T-cell (primary cell): ENCODE results near the gene LRRC28. TPM values are rescaled to one million over a fixed set of nuclear protein-coding genes. Genes with fewer than 3 reads are reported as not detected.

ENCODE experiments used
- ATAC-seq, 4 experiments: fragments of 200-7000 bp in 3 of 4; fragments of 150-1000 bp in 1 of 4; cut with Tn5 transposase; replicated peaks in 1 of 4; 1 replicate in 3 of 4; 2 replicates in 1 of 4; pipeline ENCODE4 v1.10.0; 2021; ENCODE audit warnings: moderate library complexity in 3 of 4, mild to moderate bottlenecking in 2 of 4, moderate number of reproducible peaks in 1 of 4
- CTCF ChIA-PET, 2 donors: fragments of 300-600 bp; sonication (Branson Sonifier 250); formaldehyde crosslinking; loops; one replicate each; lab custom pipeline; 2022; ENCODE audit warnings: antibody characterized with exemption in 2 of 2; lab: Charles Lee
- POLR2A ChIA-PET, 2 donors: fragments of 300-600 bp; sonication (Branson Sonifier 250); formaldehyde crosslinking; loops; one replicate each; lab custom pipeline; 2022; ENCODE audit warnings: antibody characterized with exemption in 2 of 2; lab: Charles Lee
- DNase-seq, 35 experiments: peaks; one replicate each; pipeline versions ENCODE4 v3.0.0 to v3.0.0-alpha.2; 2013 to 2023
- H3K27ac ChIP-seq: one replicate; pipeline ENCODE4 v1.5.1; 2013; ENCODE audit warnings: low read length
- H3K27me3 ChIP-seq, 2 experiments: replicated peaks in 1 of 2; 1 replicate in 1 of 2; 2 replicates in 1 of 2; pipeline versions ENCODE4 v1.6.1 to v1.7.0; 2013; ENCODE audit warnings: low read length in 1 of 2, mixed read lengths in 1 of 2; ENCODE audit not compliant: control insufficient read depth in 2 of 2, insufficient read depth in 2 of 2; ENCODE audit errors: extremely low read depth in 1 of 2
- H3K36me3 ChIP-seq, 2 donors: 1 replicate in 1 of 2; 2 replicates in 1 of 2; pipeline versions ENCODE4 v1.6.1 to v1.7.0; 2013; ENCODE audit warnings: low read length in 1 of 2; ENCODE audit not compliant: control insufficient read depth in 2 of 2, insufficient read depth in 1 of 2; ENCODE audit errors: extremely low read depth in 1 of 2
- H3K4me1 ChIP-seq, 2 experiments: 1 replicate in 1 of 2; 2 replicates in 1 of 2; pipeline versions ENCODE4 v1.6.1 to v1.7.0; 2013; ENCODE audit warnings: low read length in 2 of 2, mixed read lengths in 1 of 2; ENCODE audit not compliant: insufficient read depth in 2 of 2, control insufficient read depth in 1 of 2; ENCODE audit errors: extremely low read depth in 1 of 2
- H3K4me3 ChIP-seq, 2 donors: 1 replicate in 1 of 2; 2 replicates in 1 of 2; pipeline versions ENCODE4 v1.5.1 to v1.7.0; 2013; ENCODE audit warnings: mild to moderate bottlenecking in 2 of 2, low read length in 1 of 2, moderate library complexity in 1 of 2; ENCODE audit not compliant: control insufficient read depth in 1 of 2; ENCODE audit errors: extremely low read depth in 1 of 2
- H3K9me3 ChIP-seq: 2 replicates; pipeline ENCODE4 v1.7.0; 2013
- H3K27ac Mint-ChIP-seq, 2 donors: one replicate each; pipeline ENCODE4 v1.8.0; 2020 to 2021; ENCODE audit warnings: mild to moderate bottlenecking in 2 of 2, mixed read lengths in 2 of 2
- H3K27me3 Mint-ChIP-seq, 2 donors: one replicate each; pipeline ENCODE4 v1.8.0; 2021 to 2022; ENCODE audit warnings: mixed read lengths in 2 of 2
- H3K36me3 Mint-ChIP-seq: one replicate; pipeline ENCODE4 v1.8.0; 2021; ENCODE audit warnings: mixed read lengths
- H3K4me1 Mint-ChIP-seq, 3 donors: one replicate each; pipeline ENCODE4 v1.8.0; 2020 to 2022; ENCODE audit warnings: mixed read lengths in 3 of 3, mild to moderate bottlenecking in 1 of 3
- H3K4me3 Mint-ChIP-seq, 3 donors: one replicate each; pipeline ENCODE4 v1.8.0; 2020 to 2022; ENCODE audit warnings: mild to moderate bottlenecking in 3 of 3, mixed read lengths in 3 of 3, moderate library complexity in 3 of 3
- H3K9me3 Mint-ChIP-seq, 3 donors: one replicate each; pipeline ENCODE4 v1.8.0; 2020 to 2022; ENCODE audit warnings: mixed read lengths in 3 of 3
- WGBS: methylation state at CpG from one replicate; pipeline ENCODE4 v1.1.5; 2013; ENCODE audit warnings: missing lambda C conversion rate; ENCODE audit not compliant: insufficient coverage; 5-methylcytosine and 5-hydroxymethylcytosine counted together
- total RNA-seq, 35 experiments: library from RNA in 6 of 35; stranded (reverse) in 6 of 35; fragments of 120-200 nt in 1 of 35; gene quantifications; one replicate each; pipeline versions ENCODE4 v1.2.1 to v1.2.4 and lab custom pipeline; 2013 to 2026

LRRC28 gene
- total RNA-seq, 5 donors from 2014 or later (not counting 1 experiment from before 2014, with no cell fraction given), result 14.2 to 20.0 (median 16.5) TPM

DNA sequence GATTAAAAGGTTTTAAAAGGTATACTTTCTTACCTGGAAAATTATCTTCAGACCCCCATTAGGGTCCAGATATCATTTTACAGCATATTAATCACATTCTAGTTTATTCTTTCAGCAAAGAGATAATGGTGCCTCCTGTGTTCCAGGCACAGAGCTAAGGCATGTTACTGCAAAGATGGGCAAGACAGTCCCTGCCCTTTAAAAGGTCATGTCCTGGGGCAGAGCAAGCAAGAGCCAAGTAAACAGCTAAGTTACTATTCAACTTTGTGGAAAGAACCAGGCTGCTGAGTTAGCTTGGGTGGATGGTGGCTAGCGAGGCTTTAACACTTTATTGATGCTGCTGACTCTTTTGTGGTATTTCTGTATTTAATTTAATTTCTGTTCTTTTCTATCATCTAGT is 75.0 kb downstream of the LRRC28 start:
- DNase-seq (no peak), ATAC-seq (no peak)
- ChIA-PET CTCF (no interaction called here), POLR2A (no interaction called here)
- Histone ChIP-seq H3K9me3 (no peaks in the 10 kb centered on the region), H3K36me3 (no peaks in the 10 kb centered on the region), H3K27ac (no peak overlapping the region), H3K4me1 (no peaks in the 10 kb centered on the region), H3K27me3 (no peaks in the 10 kb centered on the region), H3K4me3 (no peak overlapping the region)
- Mint-ChIP-seq H3K27me3 (no peaks in the 10 kb centered on the region), H3K9me3 (no peaks in the 10 kb centered on the region), H3K36me3 (peaks cover 7% of the 10 kb centered on the region), H3K4me1 (peaks cover 0 to 5% (median 0%) of the 10 kb centered on the region in 3 donors), H3K4me3 (no peak overlapping the region), H3K27ac (no peak overlapping the region)
- WGBS, result no CpG with 5 or more reads among the region's 1 CpG

DNA sequence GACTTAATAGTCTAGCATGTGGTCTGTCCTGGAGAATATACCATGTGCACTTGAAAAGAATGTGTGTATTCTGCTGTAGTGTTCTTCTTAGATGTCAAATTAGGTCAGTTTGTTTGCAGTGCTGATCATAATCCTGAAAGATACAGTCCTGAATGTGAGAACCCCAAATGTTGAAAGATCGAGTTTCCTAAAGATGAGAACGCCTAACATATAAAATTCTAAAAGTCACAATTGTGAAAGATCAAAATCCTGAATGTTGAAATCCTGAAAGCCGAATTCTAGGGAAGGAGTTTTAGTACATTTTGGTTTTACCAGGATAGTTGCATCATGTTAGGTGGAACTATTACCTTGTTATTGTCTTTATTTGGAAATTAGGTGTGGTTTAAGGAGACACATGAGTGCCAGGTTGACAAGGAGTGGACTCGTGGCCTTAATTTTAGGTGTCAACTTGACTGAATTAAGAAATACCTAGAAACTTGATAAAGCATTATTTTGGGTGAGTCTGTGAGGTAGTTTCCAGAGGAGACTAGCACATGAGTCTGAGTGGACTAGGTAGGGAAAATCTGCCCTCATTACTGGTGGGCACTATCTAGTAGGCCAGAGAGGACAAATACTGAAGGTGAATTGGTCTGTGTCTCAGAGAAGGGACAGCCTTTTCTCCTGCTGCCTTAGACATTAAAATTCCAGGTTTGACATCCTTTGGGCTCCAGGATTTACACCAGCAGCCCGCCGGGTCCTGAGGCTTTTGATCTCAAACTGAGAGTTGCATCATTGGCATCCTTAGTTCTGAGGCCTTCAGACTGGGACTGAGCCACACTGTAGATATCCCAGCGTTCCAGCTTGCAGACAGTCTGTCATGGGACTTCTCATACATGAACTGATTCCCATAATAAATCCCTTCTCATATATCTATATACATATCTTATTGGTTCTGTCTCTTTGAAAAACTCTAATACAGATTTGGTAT is 77.1 kb downstream of the LRRC28 start:
- Mint-ChIP-seq H3K36me3 (no peaks in the 10 kb centered on the region), H3K27me3 (no peaks in the 10 kb centered on the region), H3K9me3 (no peaks in the 10 kb centered on the region), H3K27ac (no peak overlapping the region), H3K4me1 (peaks cover 0 to 5% (median 0%) of the 10 kb centered on the region in 3 donors), H3K4me3 (no peak overlapping the region)
- ATAC-seq (no peak), DNase-seq (no peak)
- Histone ChIP-seq H3K4me3 (no peak overlapping the region), H3K27me3 (no peaks in the 10 kb centered on the region), H3K27ac (no peak overlapping the region), H3K9me3 (no peaks in the 10 kb centered on the region), H3K4me1 (no peaks in the 10 kb centered on the region), H3K36me3 (no peaks in the 10 kb centered on the region)
- 100% methylated on average over 3 of the region's 7 CpGs for WGBS
- ChIA-PET CTCF (no interaction called here), POLR2A (no interaction called here)

DNA sequence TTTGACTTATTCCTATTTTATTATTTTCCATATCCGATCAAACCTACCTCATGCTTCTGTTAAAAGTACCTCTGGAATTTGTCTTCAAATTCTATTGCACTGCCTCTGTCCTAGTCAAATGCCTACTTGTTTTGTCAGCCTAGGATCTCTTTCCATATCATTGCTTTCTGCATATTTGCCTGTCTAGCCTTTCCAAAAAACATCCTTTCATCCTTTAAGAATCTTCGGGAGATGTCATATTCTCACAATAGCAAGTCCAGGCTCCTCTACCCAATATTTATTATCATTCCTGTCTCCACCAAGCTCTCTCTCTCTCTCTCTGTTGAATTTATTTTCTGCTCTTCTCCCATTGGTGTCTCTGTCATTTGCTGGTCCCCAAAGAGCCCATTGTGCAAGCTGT is 80.1 kb downstream of the LRRC28 start:
- CTCF ChIA-PET, result no interaction called here
- POLR2A ChIA-PET, result no interaction called here
- H3K9me3 ChIP-seq, result no peaks in the 10 kb centered on the region

DNA sequence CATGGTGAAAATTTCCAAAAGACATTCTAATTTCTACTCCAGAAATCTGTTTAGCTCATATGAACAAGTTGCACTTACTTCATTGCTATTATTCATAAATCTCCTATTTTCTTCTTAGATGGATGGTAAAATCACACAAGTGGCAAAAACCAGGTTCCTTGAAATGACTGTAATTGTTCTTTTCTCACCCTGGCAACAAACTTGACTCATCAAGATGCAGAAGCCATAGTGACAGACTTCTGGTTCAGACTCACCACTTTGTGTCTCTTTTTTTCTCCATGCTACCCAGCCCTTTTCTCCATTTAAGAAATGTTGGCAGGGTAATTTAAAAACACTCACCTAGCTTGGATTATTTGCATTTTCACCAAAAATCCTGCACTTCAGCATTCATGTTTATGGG is 82.1 kb downstream of the LRRC28 start:
- Histone ChIP-seq H3K4me1 (no peaks in the 10 kb centered on the region), H3K27me3 (no peaks in the 10 kb centered on the region), H3K27ac (no peak overlapping the region), H3K9me3 (no peaks in the 10 kb centered on the region), H3K4me3 (no peak overlapping the region), H3K36me3 (peaks cover 0 to 2% of the 10 kb centered on the region in 2 donors)
- no peak overlapping the region for H3K27ac Mint-ChIP-seq
- no peaks in the 10 kb centered on the region for H3K27me3 Mint-ChIP-seq
- H3K4me3 Mint-ChIP-seq, result no peak overlapping the region
- no peaks in the 10 kb centered on the region for H3K4me1 Mint-ChIP-seq
- H3K9me3 Mint-ChIP-seq, result no peaks in the 10 kb centered on the region
- peaks cover 26% of the 10 kb centered on the region for H3K36me3 Mint-ChIP-seq
- ChIA-PET POLR2A (no interaction called here), CTCF (interaction anchor here in 1 of 2 donors (1.3 to 2.0 kb wide), 2 partner anchors 11 to 371 kb away, joined by 3 to 5 read pairs; no protein-coding TSS in a partner anchor)
- ATAC-seq (no peak), DNase-seq (no peak)

More for the DNA sequence above, 80.1 kb downstream of the LRRC28 start:
- no peak overlapping the region for H3K4me3 ChIP-seq
- no peaks in the 10 kb centered on the region for H3K27me3 Mint-ChIP-seq
- DNase-seq, result no peak
- peaks cover 0 to 2% of the 10 kb centered on the region in 2 donors for H3K36me3 ChIP-seq
- no peak overlapping the region for H3K27ac ChIP-seq
- no peaks in the 10 kb centered on the region for H3K4me1 Mint-ChIP-seq
- WGBS, result 100% methylated on average over 2 of the region's 2 CpGs
- H3K27ac Mint-ChIP-seq, result no peak overlapping the region
- no peaks in the 10 kb centered on the region for H3K9me3 Mint-ChIP-seq
- H3K36me3 Mint-ChIP-seq, result peaks cover 10% of the 10 kb centered on the region
- ATAC-seq, result no peak
- H3K4me3 Mint-ChIP-seq, result no peak overlapping the region
- no peaks in the 10 kb centered on the region for H3K4me1 ChIP-seq
- no peaks in the 10 kb centered on the region for H3K27me3 ChIP-seq

DNA sequence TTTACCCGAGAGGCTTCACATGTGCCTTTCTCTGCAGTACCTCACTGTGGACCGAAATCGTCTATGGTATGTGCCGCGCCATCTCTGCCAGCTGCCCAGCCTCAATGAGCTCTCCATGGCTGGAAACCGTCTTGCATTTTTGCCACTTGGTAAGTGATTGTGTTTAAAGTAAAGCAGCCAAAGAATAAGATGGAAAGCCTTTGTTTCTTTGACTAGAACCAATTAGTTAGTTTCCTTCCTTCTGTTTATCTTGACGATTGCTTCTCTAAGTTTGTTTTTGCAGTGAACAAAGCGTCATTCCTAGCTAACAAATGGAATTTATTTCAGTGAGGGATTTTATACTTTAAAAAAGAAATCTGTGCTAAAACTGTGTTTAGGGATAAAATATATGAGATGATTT is 82.7 kb downstream of the LRRC28 start:
- POLR2A ChIA-PET, result interaction anchor here in 1 of 2 donors (0.6 kb wide), 1 partner anchor 354 kb away, joined by 3 read pairs; no protein-coding TSS in a partner anchor
- no peak overlapping the region for H3K4me3 Mint-ChIP-seq
- WGBS, result 96% methylated on average over 6 of the region's 8 CpGs

DNA sequence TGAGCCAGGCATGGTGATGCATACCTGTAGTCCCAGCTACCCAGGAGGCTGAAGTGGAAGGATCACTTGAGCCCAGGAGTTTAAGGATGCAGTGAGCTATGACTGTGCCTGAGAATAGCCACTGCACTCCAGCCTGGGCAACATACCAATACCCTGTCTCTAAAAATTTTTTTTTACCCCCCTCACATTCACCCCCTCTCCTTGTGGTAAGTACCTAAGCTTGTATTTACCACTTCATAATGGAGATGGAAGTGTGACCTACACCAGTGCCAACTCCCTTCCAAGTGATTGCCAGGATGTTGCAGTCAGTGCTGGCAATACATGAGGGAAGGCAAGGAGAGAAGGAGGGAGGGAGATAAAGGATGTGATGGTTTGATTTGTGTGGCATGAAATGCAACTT is 84.2 kb downstream of the LRRC28 start:
- H3K9me3 Mint-ChIP-seq, result no peaks in the 10 kb centered on the region
- H3K4me1 Mint-ChIP-seq, result no peaks in the 10 kb centered on the region
- no peak overlapping the region for H3K4me3 ChIP-seq
- no peak overlapping the region for H3K27ac Mint-ChIP-seq
- H3K27me3 ChIP-seq, result no peaks in the 10 kb centered on the region
- peaks cover 31% of the 10 kb centered on the region for H3K36me3 Mint-ChIP-seq
- no peaks in the 10 kb centered on the region for H3K9me3 ChIP-seq
- ATAC-seq (no peak), DNase-seq (no peak)
- H3K4me1 ChIP-seq, result no peaks in the 10 kb centered on the region
- no peaks in the 10 kb centered on the region for H3K27me3 Mint-ChIP-seq
- H3K36me3 ChIP-seq, result peaks cover 0 to 2% of the 10 kb centered on the region in 2 donors
- H3K27ac ChIP-seq, result no peak overlapping the region
- CTCF ChIA-PET, result interaction anchor here in 1 of 2 donors (0.6 kb wide), 1 partner anchor 12 kb away, joined by 9 read pairs; no protein-coding TSS in a partner anchor
- no peak overlapping the region for H3K4me3 Mint-ChIP-seq
- POLR2A ChIA-PET, result interaction anchor here in 1 of 2 donors (0.6 kb wide), 1 partner anchor 227 kb away, joined by 4 read pairs; no protein-coding TSS in a partner anchor

More for the DNA sequence above, 82.7 kb downstream of the LRRC28 start:
- Mint-ChIP-seq H3K4me1 (no peaks in the 10 kb centered on the region), H3K27ac (no peak overlapping the region), H3K9me3 (no peaks in the 10 kb centered on the region), H3K27me3 (no peaks in the 10 kb centered on the region), H3K36me3 (peaks cover 31% of the 10 kb centered on the region)
- DNase-seq (no peak), ATAC-seq (no peak)
- no peaks in the 10 kb centered on the region for H3K9me3 ChIP-seq
- H3K27ac ChIP-seq, result no peak overlapping the region
- H3K27me3 ChIP-seq, result no peaks in the 10 kb centered on the region
- CTCF ChIA-PET, result interaction anchor here in 1 of 2 donors (1.3 to 2.0 kb wide), 2 partner anchors 10 to 370 kb away, joined by 3 to 5 read pairs; no protein-coding TSS in a partner anchor
- no peaks in the 10 kb centered on the region for H3K4me1 ChIP-seq
- H3K36me3 ChIP-seq, result peaks cover 0 to 2% of the 10 kb centered on the region in 2 donors
- H3K4me3 ChIP-seq, result no peak overlapping the region
